Smooth muscle cell of the brain vasculature (primary cell): ENCODE measurements around the gene MAD1L1.
A peak's percentile ranks its signal among the peaks of the same experiment; 100 is the strongest.

Experiments
- DNase-seq: peaks from one replicate; pipeline ENCODE4 v3.0.0-alpha.2; 2012; ENCODE audit warnings: low read depth, low spot score

The MAD1L1 gene

GRCh38 chr7:2232766-2233520 is at the start of gene MAD1L1:
MAD1L1 (minus strand) TSS chr7:2232945; CDS start chr7:2230133, 2,812 bp downstream.
- DNase-seq = peak; percentile 78

GRCh38 chr7:2282185-2282751 is 49.5 kb upstream of the MAD1L1 start:
- DNase-seq = no peak

- DNase-seq = peak; percentile 13
These were observed 48.8 kb upstream of the MAD1L1 start for GRCh38 chr7:2281541-2281940.

GRCh38 chr7:2280424-2280823 is 47.7 kb upstream of the MAD1L1 start:
- DNase-seq = no peak

GRCh38 chr7:2279896-2280295 is 47.2 kb upstream of the MAD1L1 start:
- no peak for DNase-seq

- DNase-seq = no peak
These were observed 45.3 kb upstream of the MAD1L1 start for GRCh38 chr7:2278026-2278425.

- no peak for DNase-seq
These were observed 43.4 kb upstream of the MAD1L1 start for GRCh38 chr7:2276107-2276506.

- DNase-seq = no peak
These were observed 42.4 kb upstream of the MAD1L1 start for GRCh38 chr7:2275101-2275500.

GRCh38 chr7:2274666-2275065 is 41.9 kb upstream of the MAD1L1 start:
- DNase-seq = no peak

GRCh38 chr7:2273866-2274265 is 41.1 kb upstream of the MAD1L1 start:
- DNase-seq = no peak

- no peak for DNase-seq
These were observed 39.3 kb upstream of the MAD1L1 start for GRCh38 chr7:2272031-2272430.

GRCh38 chr7:2271273-2272026 is 38.7 kb upstream of the MAD1L1 start:
- DNase-seq = no peak

- DNase-seq = no peak
These were observed 37.8 kb upstream of the MAD1L1 start for GRCh38 chr7:2270495-2270894.

GRCh38 chr7:2269991-2270460 is 37.3 kb upstream of the MAD1L1 start:
- DNase-seq = no peak

GRCh38 chr7:2269089-2269990 is 36.6 kb upstream of the MAD1L1 start:
- peak; percentile 29 for DNase-seq

- DNase-seq = peak; percentile 29
These were observed 34.2 kb upstream of the MAD1L1 start for GRCh38 chr7:2266911-2267310.

- DNase-seq = no peak
These were observed 31.4 kb upstream of the MAD1L1 start for GRCh38 chr7:2264158-2264557.

- no peak for DNase-seq
These were observed 30.4 kb upstream of the MAD1L1 start for GRCh38 chr7:2263176-2263575.

GRCh38 chr7:2261611-2262010 is 28.9 kb upstream of the MAD1L1 start:
- DNase-seq = no peak

- no peak for DNase-seq
These were observed 28.1 kb upstream of the MAD1L1 start for GRCh38 chr7:2260820-2261219.

- no peak for DNase-seq
These were observed 26.7 kb upstream of the MAD1L1 start for GRCh38 chr7:2259480-2259879.
